ENCODE measurements around the gene OSBPL2.

The OSBPL2 gene

GRCh38 chr20:62327726-62328495 lies 89.6 kb downstream of the OSBPL2 start:
- H3K36me3 ChIP-seq (ENCODE audit: insufficient read depth, low read length): peaks cover 43% of the 10 kb centered on the region
- H3K9ac ChIP-seq (ENCODE audit: low read depth, low read length): no peak overlapping the region
- no peaks in the 10 kb centered on the region for H3K4me1 ChIP-seq (ENCODE audit: insufficient read depth, low read length)
- no peaks in the 10 kb centered on the region for H3K9me3 ChIP-seq (ENCODE audit: control insufficient read depth, insufficient read depth, low read length)

- H3K36me3 ChIP-seq (ENCODE audit: insufficient read depth, low read length): peaks cover 46% of the 10 kb centered on the region
- no peak overlapping the region for H3K9ac ChIP-seq (ENCODE audit: low read depth, low read length)
- H3K9me3 ChIP-seq (ENCODE audit: control insufficient read depth, insufficient read depth, low read length): no peaks in the 10 kb centered on the region
- H3K4me1 ChIP-seq (ENCODE audit: insufficient read depth, low read length): no peaks in the 10 kb centered on the region
Observed at GRCh38 chr20:62328684-62329388, 90.5 kb downstream of the OSBPL2 start.

GRCh38 chr20:62329389-62330377 lies 91.4 kb downstream of the OSBPL2 start:
- Histone ChIP-seq H3K9ac (ENCODE audit: low read depth, low read length) (no peak overlapping the region), H3K36me3 (ENCODE audit: insufficient read depth, low read length) (peaks cover 45% of the 10 kb centered on the region), H3K4me1 (ENCODE audit: insufficient read depth, low read length) (no peaks in the 10 kb centered on the region), H3K9me3 (ENCODE audit: control insufficient read depth, insufficient read depth, low read length) (no peaks in the 10 kb centered on the region)

GRCh38 chr20:62330576-62331317 lies 92.4 kb downstream of the OSBPL2 start:
- no peaks in the 10 kb centered on the region for H3K9me3 ChIP-seq (ENCODE audit: control insufficient read depth, insufficient read depth, low read length)
- no peaks in the 10 kb centered on the region for H3K4me1 ChIP-seq (ENCODE audit: insufficient read depth, low read length)
- no peak overlapping the region for H3K9ac ChIP-seq (ENCODE audit: low read depth, low read length)
- H3K36me3 ChIP-seq (ENCODE audit: insufficient read depth, low read length): peaks cover 39% of the 10 kb centered on the region

- no peaks in the 10 kb centered on the region for H3K9me3 ChIP-seq (ENCODE audit: control insufficient read depth, insufficient read depth, low read length)
- no peak overlapping the region for H3K9ac ChIP-seq (ENCODE audit: low read depth, low read length)
- H3K36me3 ChIP-seq (ENCODE audit: insufficient read depth, low read length): peaks cover 35% of the 10 kb centered on the region
- no peaks in the 10 kb centered on the region for H3K4me1 ChIP-seq (ENCODE audit: insufficient read depth, low read length)
Observed at GRCh38 chr20:62331347-62331746, 93.0 kb downstream of the OSBPL2 start.

GRCh38 chr20:62332421-62332820 lies 94.1 kb downstream of the OSBPL2 start:
- Histone ChIP-seq H3K4me1 (ENCODE audit: insufficient read depth, low read length) (no peaks in the 10 kb centered on the region), H3K36me3 (ENCODE audit: insufficient read depth, low read length) (peaks cover 38% of the 10 kb centered on the region), H3K9me3 (ENCODE audit: control insufficient read depth, insufficient read depth, low read length) (no peaks in the 10 kb centered on the region), H3K9ac (ENCODE audit: low read depth, low read length) (no peak overlapping the region)

GRCh38 chr20:62332989-62333819 lies 94.9 kb downstream of the OSBPL2 start:
- H3K4me1 ChIP-seq (ENCODE audit: insufficient read depth, low read length): no peaks in the 10 kb centered on the region
- no peak overlapping the region for H3K9ac ChIP-seq (ENCODE audit: low read depth, low read length)
- no peaks in the 10 kb centered on the region for H3K9me3 ChIP-seq (ENCODE audit: control insufficient read depth, insufficient read depth, low read length)
- peaks cover 37% of the 10 kb centered on the region for H3K36me3 ChIP-seq (ENCODE audit: insufficient read depth, low read length)

- Histone ChIP-seq H3K4me1 (ENCODE audit: insufficient read depth, low read length) (no peaks in the 10 kb centered on the region), H3K9ac (ENCODE audit: low read depth, low read length) (no peak overlapping the region), H3K9me3 (ENCODE audit: control insufficient read depth, insufficient read depth, low read length) (no peaks in the 10 kb centered on the region), H3K36me3 (ENCODE audit: insufficient read depth, low read length) (peaks cover 40% of the 10 kb centered on the region)
Observed at GRCh38 chr20:62333820-62334595, 95.7 kb downstream of the OSBPL2 start.

GRCh38 chr20:62334881-62335280 lies 96.6 kb downstream of the OSBPL2 start:
- Histone ChIP-seq H3K9me3 (ENCODE audit: control insufficient read depth, insufficient read depth, low read length) (no peaks in the 10 kb centered on the region), H3K4me1 (ENCODE audit: insufficient read depth, low read length) (no peaks in the 10 kb centered on the region), H3K9ac (ENCODE audit: low read depth, low read length) (no peak overlapping the region), H3K36me3 (ENCODE audit: insufficient read depth, low read length) (peaks cover 46% of the 10 kb centered on the region)

GRCh38 chr20:62335532-62335931 lies 97.2 kb downstream of the OSBPL2 start:
- Histone ChIP-seq H3K9ac (ENCODE audit: low read depth, low read length) (no peak overlapping the region), H3K9me3 (ENCODE audit: control insufficient read depth, insufficient read depth, low read length) (no peaks in the 10 kb centered on the region), H3K36me3 (ENCODE audit: insufficient read depth, low read length) (peaks cover 41% of the 10 kb centered on the region), H3K4me1 (ENCODE audit: insufficient read depth, low read length) (no peaks in the 10 kb centered on the region)

GRCh38 chr20:62336329-62336728 lies 98.0 kb downstream of the OSBPL2 start:
- no peaks in the 10 kb centered on the region for H3K4me1 ChIP-seq (ENCODE audit: insufficient read depth, low read length)

GRCh38 chr20:62336775-62337557 lies 98.6 kb downstream of the OSBPL2 start:
- H3K9me3 ChIP-seq (ENCODE audit: control insufficient read depth, insufficient read depth, low read length): no peaks in the 10 kb centered on the region
- H3K4me1 ChIP-seq (ENCODE audit: insufficient read depth, low read length): no peaks in the 10 kb centered on the region
- peaks cover 39% of the 10 kb centered on the region for H3K36me3 ChIP-seq (ENCODE audit: insufficient read depth, low read length)
- H3K9ac ChIP-seq (ENCODE audit: low read depth, low read length): no peak overlapping the region

More at GRCh38 chr20:62336329-62336728, 98.0 kb downstream of the OSBPL2 start:
- H3K36me3 ChIP-seq (ENCODE audit: insufficient read depth, low read length): peaks cover 44% of the 10 kb centered on the region
- no peak overlapping the region for H3K9ac ChIP-seq (ENCODE audit: low read depth, low read length)
- no peaks in the 10 kb centered on the region for H3K9me3 ChIP-seq (ENCODE audit: control insufficient read depth, insufficient read depth, low read length)
